Aorta (tissue), 5 donors: Measurements from ENCODE around the gene DGCR8. TPM values are rescaled to one million over a fixed set of nuclear protein-coding genes. Genes with fewer than 3 reads are reported as not detected.

Source experiments
- ATAC-seq: fragments of 200-7000 bp; cut with Tn5 transposase; one replicate; pipeline ENCODE4 v1.9.1; 2022; ENCODE audit warnings: moderate library complexity; ENCODE audit not compliant: low FRiP score
- DNase-seq, 2 donors: peaks; one replicate each; pipeline ENCODE4 v3.0.0-alpha.2; 2020
- H3K27ac ChIP-seq, 2 donors: one replicate each; pipeline ENCODE4 v1.5.1; 2013; ENCODE audit warnings: low read length in 2 of 2, mild to moderate bottlenecking in 2 of 2, moderate library complexity in 2 of 2, control low read depth in 1 of 2, inconsistent platforms in 1 of 2, low read depth in 1 of 2
- H3K27me3 ChIP-seq, 2 donors: one replicate each; pipeline ENCODE4 v1.6.1; 2013; ENCODE audit warnings: control low read depth in 1 of 2, low read length in 1 of 2, mild to moderate bottlenecking in 1 of 2, moderate library complexity in 1 of 2; ENCODE audit not compliant: insufficient read depth in 2 of 2, control insufficient read depth in 1 of 2
- H3K36me3 ChIP-seq, 2 donors: one replicate each; pipeline ENCODE4 v1.6.1; 2013; ENCODE audit warnings: control low read depth in 1 of 2, low read length in 1 of 2, mild to moderate bottlenecking in 1 of 2; ENCODE audit not compliant: insufficient read depth in 2 of 2, control insufficient read depth in 1 of 2
- H3K4me1 ChIP-seq, 2 donors: one replicate each; pipeline ENCODE4 v1.6.1; 2013; ENCODE audit warnings: low read length in 2 of 2, control low read depth in 1 of 2, mild to moderate bottlenecking in 1 of 2, moderate library complexity in 1 of 2; ENCODE audit not compliant: insufficient read depth in 2 of 2, control insufficient read depth in 1 of 2
- H3K4me3 ChIP-seq, 2 donors: one replicate each; pipeline ENCODE4 v1.5.1; 2013; ENCODE audit warnings: low read length in 2 of 2, control low read depth in 1 of 2, mild to moderate bottlenecking in 1 of 2
- H3K9me3 ChIP-seq: one replicate; pipeline ENCODE4 v1.6.1; 2013; ENCODE audit warnings: mild to moderate bottlenecking, low read length; ENCODE audit not compliant: control insufficient read depth
- WGBS, 2 donors: extraction: QIAGEN DNeasy Blood & Tissue Kit; methylation state at CpG; one replicate each; pipeline ENCODE4 v1.1.7; 2013; 5-methylcytosine and 5-hydroxymethylcytosine counted together
- intact Hi-C, 2 donors: fragments of 100-400 bp; cut with DNase I; formaldehyde crosslinking; loops; one replicate each; pipeline versions ENCODE4 v1.14.2 to v1.15.0; 2022
- long read RNA-seq, 2 donors: library from polyadenylated mRNA; unstranded; transcript quantifications; one replicate each; pipeline ENCODE4 v2.0.0, GENCODE V29; 2020 to 2021
- polyA plus RNA-seq, 2 donors: library from polyadenylated mRNA; stranded (reverse); fragments of 200-250 nt; gene quantifications; one replicate each; pipeline ENCODE4 v1.2.3, GENCODE V29; 2013
- total RNA-seq, 2 donors: library from RNA; stranded (reverse); fragmentation: NEBNext Ultra II Directional; extraction: Animal tissue kit (Norgen Biotek cat#: 25700); gene quantifications; one replicate each; pipeline ENCODE4 v1.2.1, GENCODE V29; 2021
- donor health status: healthy with polysubstance abuse.
- donor health status: Bipolar disorder and iron deficiency.
- donor health status: DM: no; HTN: no; CAD: no.
- donor health status: DM: no; HTN: no; CAD: no.
- donor health status: DM: yes; HTN: yes; CAD: no.

The DGCR8 gene
- 10 to 100 TPM; 31.9 to 43.9 TPM for total RNA-seq
- polyA plus RNA-seq, result 10 to 100 TPM in 1 of 2 donors, 1 to 10 TPM in 1; 5.5 to 22.5 TPM
- long read RNA-seq, donor 1, full-length matches to known transcripts, result 3 of 13 reads
- long read RNA-seq, donor 1, partial matches to known transcripts, result 7 of 13 reads
- long read RNA-seq, donor 1, other reads (novel, unspliced or antisense), result 3 of 13 reads
- long read RNA-seq, donor 2, full-length matches to known transcripts, result 2 of 8 reads
- long read RNA-seq, donor 2, partial matches to known transcripts, result 4 of 8 reads
- long read RNA-seq, donor 2, other reads (novel, unspliced or antisense), result 2 of 8 reads

DNA sequence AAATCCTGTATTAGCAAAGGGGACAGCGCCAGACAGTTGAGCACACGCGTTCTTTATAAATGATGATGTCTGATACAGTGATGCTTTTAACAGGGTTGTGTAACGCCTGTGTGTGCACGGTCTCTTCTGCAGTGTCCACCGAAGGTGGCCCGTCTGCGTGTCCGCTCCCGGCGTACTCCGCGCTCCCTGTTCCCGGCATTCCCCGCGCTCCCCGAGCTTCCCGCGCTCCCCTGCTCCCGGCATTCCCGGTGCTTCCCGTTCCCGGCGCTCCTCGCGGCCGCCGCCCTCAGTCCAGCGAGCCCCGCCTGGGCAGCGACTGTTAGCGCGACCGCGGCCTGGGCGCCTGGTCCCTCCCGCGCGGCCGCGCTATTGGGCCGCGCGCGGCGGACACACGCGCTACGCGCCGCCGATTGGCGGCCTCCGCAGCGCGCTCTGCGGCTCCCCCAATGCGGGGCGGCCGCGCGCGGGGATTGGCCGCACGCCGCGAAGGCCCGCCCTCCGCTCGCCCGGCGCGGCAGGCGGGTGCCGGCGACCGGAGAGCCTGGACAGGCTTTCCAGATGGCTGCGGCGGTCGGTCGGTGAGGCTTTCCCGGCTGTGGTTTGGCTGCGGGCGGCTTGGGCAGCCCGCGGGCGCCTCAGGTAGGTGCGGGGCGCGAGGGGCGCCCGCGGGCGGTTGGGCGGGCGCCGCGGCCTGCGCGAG, at the start of gene DGCR8:
DGCR8 (plus strand) TSS at position 497 of the 700 bp plus-strand sequence. CDS start 5,723 bp downstream, outside the sequence.
- no peaks in the 10 kb centered on the region for H3K9me3 ChIP-seq
- H3K27ac ChIP-seq, result peak within 1 kb of the TSS; percentile 46 to 60
- no peaks in the 10 kb centered on the region for H3K36me3 ChIP-seq
- DNase-seq (peak; percentile 95 to 97), ATAC-seq (peak; percentile 96)
- H3K27me3 ChIP-seq, result no peaks in the 10 kb centered on the region
- 0% methylated on average over 75 to 100 of the region's 100 CpGs for WGBS, 2 donors
- peak within 1 kb of the TSS; percentile 68 to 91 for H3K4me3 ChIP-seq
- intact Hi-C loops, result loop anchor here (2.0 to 10.0 kb wide), 4 partner anchors 37 to 105 kb away; partner anchors contain the start of genes RANBP1 (in 2 of the 2), TRMT2A (in 2 of the 2) and TANGO2 (in 1 of the 2)
- no peaks in the 10 kb centered on the region for H3K4me1 ChIP-seq

DNA sequence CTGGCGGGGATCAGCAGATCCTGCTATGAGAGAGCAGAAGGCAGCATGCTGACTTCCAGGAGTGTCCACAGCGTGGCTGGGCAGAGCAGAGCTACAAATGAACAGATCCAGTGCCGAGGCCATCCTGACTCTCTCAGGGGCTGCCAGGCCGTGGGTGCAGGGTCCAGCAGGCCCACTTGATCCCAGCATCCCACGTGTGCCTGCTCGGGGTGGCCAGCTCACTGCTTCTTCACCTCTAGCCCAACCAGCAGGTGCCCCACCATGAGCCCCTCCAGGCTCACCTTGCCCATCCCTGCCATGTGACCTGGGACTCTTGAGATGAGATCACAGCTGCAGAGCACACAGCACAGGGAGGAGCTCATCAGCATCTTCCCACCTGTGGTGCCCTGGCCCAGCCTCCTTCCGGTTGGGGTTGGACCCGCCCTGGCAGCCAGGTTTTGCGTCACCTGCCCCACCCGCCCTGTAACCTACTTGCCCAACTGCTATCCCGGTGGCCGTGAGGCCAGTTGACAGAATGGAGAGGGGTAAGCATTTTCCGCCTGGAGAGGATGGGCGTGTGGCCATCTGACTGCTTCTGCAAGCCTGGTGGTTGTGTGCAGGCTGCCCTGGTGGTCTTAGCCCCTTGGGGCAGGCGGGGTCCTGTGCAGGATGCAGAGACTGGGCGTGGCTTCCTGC, 48.2 kb upstream of the DGCR8 start:
- no peak overlapping the region for H3K27ac ChIP-seq
- 92 to 93% methylated on average over 16 of the region's 16 CpGs for WGBS, 2 donors
- no peak for ATAC-seq
- H3K36me3 ChIP-seq, result no peaks in the 10 kb centered on the region
- intact Hi-C loops, result no loop called here
- H3K27me3 ChIP-seq, result no peaks in the 10 kb centered on the region
- H3K4me3 ChIP-seq, result no peak overlapping the region
- no peaks in the 10 kb centered on the region for H3K4me1 ChIP-seq
- no peak for DNase-seq
- H3K9me3 ChIP-seq, result no peaks in the 10 kb centered on the region

DNA sequence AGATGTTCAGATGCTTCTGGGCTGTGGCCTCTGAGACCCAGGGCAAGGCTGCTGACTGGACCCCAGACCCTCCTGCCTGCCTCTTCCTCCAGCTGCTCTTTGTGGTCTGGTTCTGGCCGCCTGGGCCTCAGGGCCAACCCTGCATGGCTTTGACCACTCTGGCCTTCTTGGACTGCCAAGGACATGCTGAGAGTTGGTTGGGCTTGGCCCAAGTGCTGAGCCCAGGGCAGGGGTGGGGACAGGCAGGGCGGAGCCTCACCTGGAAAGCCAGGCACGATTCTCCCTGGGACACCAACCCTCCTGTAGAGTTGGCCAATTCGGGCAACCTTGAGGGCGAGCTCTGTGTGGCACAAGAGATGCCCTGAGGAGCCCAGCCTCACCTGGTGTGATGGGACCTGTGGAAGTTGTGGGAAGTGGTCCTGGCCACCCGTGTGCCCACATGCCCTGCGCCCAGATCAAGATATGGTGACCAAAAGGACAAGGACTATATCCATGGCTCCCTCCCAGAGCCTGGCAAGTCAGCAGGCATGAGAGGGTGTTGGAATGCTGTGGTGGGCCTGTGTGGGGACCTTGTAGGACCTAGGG, 47.5 kb upstream of the DGCR8 start:
- WGBS, 2 donors, result 94% methylated on average over 7 of the region's 7 CpGs
- Histone ChIP-seq H3K4me3 (no peak overlapping the region), H3K36me3 (no peaks in the 10 kb centered on the region), H3K27me3 (no peaks in the 10 kb centered on the region), H3K27ac (peak overlapping the region in 1 of 2 donors; percentile 6), H3K9me3 (no peaks in the 10 kb centered on the region), H3K4me1 (no peaks in the 10 kb centered on the region)
- peak; percentile 30 for ATAC-seq
- DNase-seq, result no peak
- intact Hi-C loops, result no loop called here

DNA sequence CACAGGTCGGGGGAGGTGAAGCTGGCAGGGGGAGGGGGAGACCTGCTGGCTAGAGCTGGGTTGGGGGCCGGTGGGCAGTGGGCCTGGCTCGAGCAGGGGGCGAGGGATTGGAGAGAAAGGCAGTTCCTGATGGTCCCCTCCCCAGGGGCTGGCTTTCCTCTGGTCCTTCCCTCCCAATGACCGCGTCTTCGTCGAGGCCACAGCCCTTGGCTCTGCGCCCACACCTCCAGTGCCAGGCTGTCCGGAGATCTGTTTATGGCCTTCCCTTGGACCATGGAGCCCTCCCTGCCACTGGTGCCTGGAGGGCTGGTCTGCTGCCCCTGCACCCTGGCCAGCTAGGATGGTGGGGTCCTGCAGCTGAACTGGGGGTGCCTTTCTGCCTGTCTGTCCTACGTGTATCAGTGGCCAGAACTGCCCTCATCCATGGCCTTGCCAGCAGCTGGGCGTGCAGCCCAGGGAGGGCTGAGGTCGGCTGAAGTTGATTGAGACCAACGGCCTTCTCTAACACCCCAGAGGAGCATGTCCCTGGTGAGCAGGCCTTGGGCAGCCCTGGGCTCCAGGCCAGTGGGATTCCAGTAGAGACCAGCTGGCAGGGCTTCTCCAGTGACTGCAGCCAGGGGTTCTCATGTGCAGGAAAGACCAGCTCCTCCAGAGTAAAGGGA, 46.9 kb upstream of the DGCR8 start:
- intact Hi-C loops, result no loop called here

DNA sequence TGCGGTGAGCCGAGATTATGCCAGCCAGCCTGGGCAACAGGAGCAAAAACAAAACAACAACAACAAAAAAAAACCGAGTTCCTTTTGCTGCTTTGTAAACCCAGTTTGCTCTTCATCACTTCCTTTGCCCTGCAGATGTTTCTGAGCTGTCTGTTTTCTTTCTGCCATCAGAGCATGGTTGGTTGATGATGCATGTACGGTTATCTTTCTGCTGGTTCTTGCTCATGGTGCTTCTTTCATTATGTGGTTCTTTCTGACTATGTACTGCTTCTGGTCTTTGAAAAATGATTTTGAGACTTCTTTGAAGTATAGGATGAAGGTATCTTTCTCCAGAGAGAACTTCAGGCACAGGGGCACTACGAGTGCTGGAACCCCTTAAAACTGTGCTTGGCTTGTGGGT, 45.9 kb upstream of the DGCR8 start:
- no peak overlapping the region for H3K27ac ChIP-seq
- WGBS, 2 donors, result 79 to 92% methylated on average over 5 of the region's 5 CpGs
- peaks cover 0 to 3% of the 10 kb centered on the region in 2 donors for H3K36me3 ChIP-seq
- H3K4me1 ChIP-seq, result no peaks in the 10 kb centered on the region
- DNase-seq (no peak), ATAC-seq (no peak)
- H3K4me3 ChIP-seq, result no peak overlapping the region
- H3K9me3 ChIP-seq, result no peaks in the 10 kb centered on the region
- no peaks in the 10 kb centered on the region for H3K27me3 ChIP-seq
- intact Hi-C loops, result no loop called here

More for the DNA sequence above, 46.9 kb upstream of the DGCR8 start:
- Histone ChIP-seq H3K9me3 (no peaks in the 10 kb centered on the region), H3K36me3 (peaks cover 0 to 2% of the 10 kb centered on the region in 2 donors), H3K4me1 (no peaks in the 10 kb centered on the region), H3K27ac (peak overlapping the region in 1 of 2 donors; percentile 6), H3K27me3 (no peaks in the 10 kb centered on the region), H3K4me3 (no peak overlapping the region)
- peak; percentile 76 to 89 for DNase-seq
- WGBS, 2 donors, result 22 to 26% methylated on average over 14 of the region's 14 CpGs
- peak; percentile 61 for ATAC-seq

DNA sequence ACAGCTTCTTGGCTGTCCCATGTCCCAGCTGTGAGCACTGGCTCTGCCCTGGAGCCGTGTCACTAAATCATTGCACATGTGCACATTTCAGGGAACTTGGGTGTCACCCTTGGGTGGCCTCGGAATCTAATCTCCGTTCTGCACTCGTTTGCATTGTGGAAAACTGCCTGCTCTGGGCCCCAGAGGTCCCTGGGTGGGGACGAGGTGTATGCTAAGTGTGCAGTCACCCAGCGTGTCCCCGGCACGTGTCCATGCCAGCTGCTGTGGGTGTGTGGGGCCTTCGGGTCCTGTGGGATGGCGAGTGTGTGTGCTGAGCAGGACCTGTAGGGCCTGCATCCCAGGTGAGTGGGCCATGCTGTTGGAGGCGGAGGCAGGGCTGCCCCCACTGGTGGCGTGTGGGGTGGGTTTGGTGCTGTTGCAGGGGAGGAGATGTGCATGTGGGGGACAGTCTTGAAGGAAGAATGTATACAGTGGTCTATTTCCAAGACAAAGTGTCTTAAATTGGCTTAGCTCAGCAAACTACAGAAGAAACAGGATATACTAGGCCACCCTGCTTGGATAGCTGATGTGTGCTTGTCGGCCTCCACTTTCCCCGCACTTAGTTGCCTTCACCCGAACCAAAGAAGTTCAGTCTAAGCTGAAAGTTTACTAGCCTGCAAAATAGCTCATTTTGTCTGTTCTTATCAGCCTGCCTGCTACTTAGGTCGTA, 44.5 kb upstream of the DGCR8 start:
- intact Hi-C loops, result no loop called here
- Histone ChIP-seq H3K9me3 (no peaks in the 10 kb centered on the region), H3K4me1 (no peaks in the 10 kb centered on the region), H3K27me3 (no peaks in the 10 kb centered on the region), H3K36me3 (peaks cover 0 to 3% of the 10 kb centered on the region in 2 donors), H3K27ac (no peak overlapping the region), H3K4me3 (no peak overlapping the region)
- ATAC-seq, result no peak
- no peak for DNase-seq
- 87 to 91% methylated on average over 16 of the region's 16 CpGs for WGBS, 2 donors

DNA sequence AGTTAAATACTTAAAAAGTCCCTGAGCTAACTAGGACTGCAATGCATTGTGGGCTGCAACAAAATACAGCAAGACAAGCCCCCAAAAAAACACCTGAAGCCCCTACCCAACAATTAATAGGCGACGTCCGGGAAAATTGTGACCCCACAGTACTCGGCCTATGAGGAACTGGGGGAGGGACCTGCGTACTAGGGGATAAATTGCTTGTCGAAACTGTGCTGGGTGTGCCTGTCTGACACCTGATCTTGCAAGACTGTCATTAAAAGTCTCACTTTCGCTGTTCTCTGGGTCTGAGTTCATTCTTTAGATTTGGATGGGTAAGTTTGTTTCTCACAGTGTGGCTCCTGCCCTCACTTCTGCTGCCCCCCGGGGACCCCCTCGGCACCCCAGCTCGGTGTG, 44.0 kb upstream of the DGCR8 start:
- peaks cover 0 to 3% of the 10 kb centered on the region in 2 donors for H3K36me3 ChIP-seq
- no peaks in the 10 kb centered on the region for H3K9me3 ChIP-seq
- ATAC-seq (no peak), DNase-seq (no peak)
- no peaks in the 10 kb centered on the region for H3K27me3 ChIP-seq
- no peaks in the 10 kb centered on the region for H3K4me1 ChIP-seq
- H3K27ac ChIP-seq, result no peak overlapping the region
- H3K4me3 ChIP-seq, result no peak overlapping the region
- WGBS, 2 donors, result 93 to 94% methylated on average over 10 of the region's 10 CpGs
- intact Hi-C loops, result no loop called here
